HL-60 (cell line): ENCODE data around the gene VTN.

ENCODE experiments used
- SPI1 ChIP-seq: IDR thresholded peaks from 2 replicates; pipeline ENCODE4 v1.6.1; 2012; ENCODE audit warnings: low read depth, mild to moderate bottlenecking, borderline replicate concordance
- TF ChIP-seq, protein P1 (sequence below): IDR thresholded peaks from one replicate; pipeline ENCODE4 v1.5.1; 2011; ENCODE audit warnings: low read length, control low read depth, inconsistent platforms; ENCODE audit not compliant: insufficient read depth

DNA sequence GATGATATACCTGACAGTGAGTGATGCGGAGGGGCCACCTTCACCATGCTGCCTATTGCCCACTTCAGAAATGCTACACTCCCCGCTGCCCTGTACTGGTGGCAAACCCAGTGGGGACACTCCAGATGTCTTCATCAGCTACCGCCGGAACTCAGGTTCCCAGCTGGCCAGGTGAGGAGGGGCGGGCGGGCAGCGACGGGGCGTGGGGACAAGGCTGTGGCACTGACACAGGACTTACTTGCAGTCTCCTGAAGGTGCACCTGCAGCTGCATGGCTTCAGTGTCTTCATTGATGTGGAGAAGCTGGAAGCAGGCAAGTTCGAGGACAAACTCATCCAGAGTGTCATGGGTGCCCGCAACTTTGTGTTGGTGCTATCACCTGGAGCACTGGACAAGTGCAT lies 18.0 kb upstream of the VTN start:
- TF ChIP-seq, protein P1, sequence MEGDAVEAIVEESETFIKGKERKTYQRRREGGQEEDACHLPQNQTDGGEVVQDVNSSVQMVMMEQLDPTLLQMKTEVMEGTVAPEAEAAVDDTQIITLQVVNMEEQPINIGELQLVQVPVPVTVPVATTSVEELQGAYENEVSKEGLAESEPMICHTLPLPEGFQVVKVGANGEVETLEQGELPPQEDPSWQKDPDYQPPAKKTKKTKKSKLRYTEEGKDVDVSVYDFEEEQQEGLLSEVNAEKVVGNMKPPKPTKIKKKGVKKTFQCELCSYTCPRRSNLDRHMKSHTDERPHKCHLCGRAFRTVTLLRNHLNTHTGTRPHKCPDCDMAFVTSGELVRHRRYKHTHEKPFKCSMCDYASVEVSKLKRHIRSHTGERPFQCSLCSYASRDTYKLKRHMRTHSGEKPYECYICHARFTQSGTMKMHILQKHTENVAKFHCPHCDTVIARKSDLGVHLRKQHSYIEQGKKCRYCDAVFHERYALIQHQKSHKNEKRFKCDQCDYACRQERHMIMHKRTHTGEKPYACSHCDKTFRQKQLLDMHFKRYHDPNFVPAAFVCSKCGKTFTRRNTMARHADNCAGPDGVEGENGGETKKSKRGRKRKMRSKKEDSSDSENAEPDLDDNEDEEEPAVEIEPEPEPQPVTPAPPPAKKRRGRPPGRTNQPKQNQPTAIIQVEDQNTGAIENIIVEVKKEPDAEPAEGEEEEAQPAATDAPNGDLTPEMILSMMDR, result no peak
- no peak for TF ChIP-seq SPI1
